ENCODE results near the gene TJAP1.

The TJAP1 gene, protein sequence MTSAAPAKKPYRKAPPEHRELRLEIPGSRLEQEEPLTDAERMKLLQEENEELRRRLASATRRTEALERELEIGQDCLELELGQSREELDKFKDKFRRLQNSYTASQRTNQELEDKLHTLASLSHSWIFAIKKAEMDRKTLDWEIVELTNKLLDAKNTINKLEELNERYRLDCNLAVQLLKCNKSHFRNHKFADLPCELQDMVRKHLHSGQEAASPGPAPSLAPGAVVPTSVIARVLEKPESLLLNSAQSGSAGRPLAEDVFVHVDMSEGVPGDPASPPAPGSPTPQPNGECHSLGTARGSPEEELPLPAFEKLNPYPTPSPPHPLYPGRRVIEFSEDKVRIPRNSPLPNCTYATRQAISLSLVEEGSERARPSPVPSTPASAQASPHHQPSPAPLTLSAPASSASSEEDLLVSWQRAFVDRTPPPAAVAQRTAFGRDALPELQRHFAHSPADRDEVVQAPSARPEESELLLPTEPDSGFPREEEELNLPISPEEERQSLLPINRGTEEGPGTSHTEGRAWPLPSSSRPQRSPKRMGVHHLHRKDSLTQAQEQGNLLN

DNA sequence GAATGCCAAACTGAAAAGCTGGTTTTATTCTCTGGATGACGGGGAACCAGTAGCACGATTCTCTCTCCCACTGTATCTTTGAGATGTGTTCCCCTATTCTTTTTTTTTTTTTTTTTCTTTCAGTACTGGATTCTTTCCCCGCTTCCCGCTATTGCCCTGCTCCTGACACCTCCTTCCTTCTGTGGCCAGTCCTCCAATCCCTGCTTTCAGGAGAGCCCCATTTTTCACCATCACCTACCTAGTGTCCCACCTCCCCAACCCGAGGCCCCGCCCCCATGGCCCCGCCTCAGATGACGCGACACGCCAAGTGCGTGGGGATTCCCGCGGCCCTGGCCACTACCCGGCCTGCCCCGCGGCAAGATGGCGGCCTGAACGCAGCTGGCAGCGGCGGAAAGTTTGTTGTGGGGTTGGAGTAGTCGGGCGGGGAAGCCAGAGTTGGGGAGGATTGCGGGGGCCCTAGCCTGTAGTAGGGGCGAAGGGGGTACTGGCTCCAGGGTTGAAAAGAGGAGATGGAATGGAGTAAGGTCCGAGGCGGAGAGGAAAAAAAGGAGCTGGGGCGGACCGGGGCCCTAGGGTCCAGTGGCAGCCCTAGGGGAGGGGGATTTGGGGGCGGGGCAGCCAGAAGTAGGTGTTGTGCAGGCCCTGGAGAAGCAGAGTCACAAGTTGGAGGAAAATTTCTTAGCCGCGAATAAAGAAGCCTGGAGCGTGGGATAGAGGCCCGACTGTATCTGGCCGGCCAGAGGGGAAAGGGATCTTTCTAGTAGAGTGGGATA is at the start of gene TJAP1:
TSS of gene TJAP1 (plus strand) at position 336 of the 773 bp plus-strand sequence. CDS start 21,432 bp downstream, outside the sequence.
- peak; percentile 92 for DNase-seq

- DNase-seq: peak; percentile 67
Measured at GRCh38 chr6:43428112-43428570, 49.2 kb upstream of the TJAP1 start.

DNA sequence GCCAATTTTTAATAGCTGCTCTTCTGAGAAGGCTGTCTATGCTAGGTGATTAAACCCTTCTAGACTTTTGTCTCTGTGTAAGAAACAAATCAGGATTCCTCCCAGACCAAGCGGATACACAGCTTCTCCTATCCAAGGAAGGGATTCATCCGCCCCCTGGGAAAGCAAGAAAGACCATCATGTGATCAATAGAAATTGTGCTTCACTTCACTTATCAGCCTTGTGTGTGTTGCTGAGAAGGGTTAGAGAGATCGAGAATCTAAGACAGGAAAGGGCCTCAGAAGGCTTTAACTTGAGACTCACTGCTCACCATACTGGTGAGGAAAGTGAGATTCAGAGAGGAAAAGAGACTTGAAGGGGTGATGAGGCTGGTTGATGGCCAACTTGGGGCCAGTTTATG is 48.5 kb upstream of the TJAP1 start:
- no peak for DNase-seq

- no peak for DNase-seq
Measured at GRCh38 chr6:43432009-43432945, 45.1 kb upstream of the TJAP1 start.

- DNase-seq: no peak
Measured at GRCh38 chr6:43433148-43433547, 44.2 kb upstream of the TJAP1 start.

- no peak for DNase-seq
Measured at GRCh38 chr6:43434001-43434840, 43.1 kb upstream of the TJAP1 start.

DNA sequence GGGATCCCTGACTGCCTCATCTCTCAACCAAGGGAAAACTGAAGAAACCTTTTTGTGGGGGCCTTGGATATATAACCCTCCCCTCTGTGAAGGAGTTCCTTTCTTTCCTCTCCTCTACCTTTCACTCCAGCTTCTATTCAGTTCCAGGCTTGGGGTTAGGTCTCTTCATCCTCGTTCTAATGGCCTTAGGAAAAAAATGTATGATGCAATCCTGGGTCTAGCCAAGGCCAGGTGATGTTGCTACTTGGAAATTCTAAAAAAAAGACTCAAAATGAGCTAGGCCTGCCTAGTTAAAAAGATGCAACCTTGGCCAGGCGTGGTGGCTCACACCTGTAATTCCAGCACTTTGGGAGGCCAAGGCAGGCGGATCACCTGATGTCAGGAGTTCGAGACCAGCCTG is 42.4 kb upstream of the TJAP1 start:
- DNase-seq: no peak

DNA sequence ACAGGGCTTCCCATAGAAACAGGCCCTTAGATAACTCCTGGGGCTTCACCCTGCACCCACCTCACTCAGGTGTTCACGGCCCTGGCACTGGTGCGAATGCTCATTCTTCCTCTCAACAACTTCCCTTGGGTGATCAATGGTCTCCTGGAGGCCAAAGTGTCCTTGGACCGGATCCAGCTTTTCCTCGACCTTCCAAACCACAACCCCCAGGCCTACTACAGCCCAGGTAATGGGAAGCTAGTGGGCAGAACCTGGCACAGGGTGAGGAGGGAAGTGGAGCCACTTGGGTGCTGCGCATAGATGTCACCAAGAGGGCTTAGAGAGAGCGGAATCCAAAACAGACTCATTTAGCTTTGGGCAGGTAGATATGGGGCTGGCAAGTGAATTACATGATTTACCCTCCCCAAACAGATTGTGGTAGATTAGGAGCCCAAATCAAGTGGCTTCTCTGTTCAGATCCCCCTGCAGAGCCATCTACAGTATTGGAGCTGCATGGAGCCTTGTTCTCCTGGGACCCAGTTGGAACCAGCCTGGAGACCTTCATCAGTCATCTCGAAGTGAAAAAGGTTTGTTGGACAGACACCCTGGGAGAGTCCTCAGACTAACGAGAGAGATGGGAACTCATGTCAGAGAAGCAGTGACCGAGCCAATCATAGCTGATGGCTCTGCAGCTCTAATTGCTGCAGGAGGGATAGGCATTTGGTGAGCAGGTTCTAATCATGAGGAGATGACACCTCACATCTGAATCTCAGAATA is 41.5 kb upstream of the TJAP1 start:
- no peak for DNase-seq

GRCh38 chr6:43436577-43437282 is 40.6 kb upstream of the TJAP1 start:
- DNase-seq: no peak

- no peak for DNase-seq
Measured at GRCh38 chr6:43437700-43438099, 39.7 kb upstream of the TJAP1 start.

DNA sequence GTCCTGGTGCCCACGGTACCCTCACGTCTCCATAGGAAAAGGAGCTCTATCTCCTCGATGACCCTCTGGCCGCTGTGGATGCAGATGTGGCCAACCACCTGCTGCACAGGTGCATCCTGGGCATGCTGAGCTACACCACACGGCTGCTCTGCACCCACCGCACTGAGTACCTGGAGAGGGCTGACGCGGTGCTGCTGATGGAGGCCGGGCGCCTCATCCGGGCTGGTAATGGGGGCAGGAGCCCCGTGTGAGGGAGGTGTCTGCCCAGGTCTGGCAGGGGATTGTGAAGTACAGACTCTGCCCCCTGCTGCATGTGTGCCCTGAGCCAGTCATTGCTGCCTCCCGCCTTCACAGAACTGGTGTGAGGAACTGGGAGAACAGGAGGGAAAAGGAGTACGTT is 34.4 kb upstream of the TJAP1 start:
- DNase-seq: no peak

- no peak for DNase-seq
Measured at GRCh38 chr6:43444036-43444435, 33.3 kb upstream of the TJAP1 start.

DNA sequence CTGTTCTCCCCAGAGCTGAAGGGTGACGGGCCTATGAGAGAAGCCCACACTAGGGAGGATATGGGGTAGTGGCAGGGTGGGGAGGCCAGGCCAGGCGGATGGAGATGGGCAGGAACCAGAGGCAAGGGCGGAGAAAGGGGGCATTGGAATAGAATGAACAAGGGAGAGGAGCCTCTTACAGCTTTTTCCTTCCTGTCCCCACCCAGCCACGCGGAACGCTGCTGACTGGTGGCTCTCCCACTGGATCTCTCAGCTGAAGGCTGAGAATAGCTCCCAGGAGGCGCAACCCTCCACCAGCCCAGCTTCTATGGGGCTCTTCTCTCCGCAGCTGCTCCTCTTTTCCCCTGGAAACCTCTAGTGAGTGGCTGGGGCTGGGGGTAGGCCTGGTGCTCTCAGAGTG is 32.8 kb upstream of the TJAP1 start:
- DNase-seq: no peak

GRCh38 chr6:43445576-43445975 is 31.8 kb upstream of the TJAP1 start:
- DNase-seq: no peak

DNA sequence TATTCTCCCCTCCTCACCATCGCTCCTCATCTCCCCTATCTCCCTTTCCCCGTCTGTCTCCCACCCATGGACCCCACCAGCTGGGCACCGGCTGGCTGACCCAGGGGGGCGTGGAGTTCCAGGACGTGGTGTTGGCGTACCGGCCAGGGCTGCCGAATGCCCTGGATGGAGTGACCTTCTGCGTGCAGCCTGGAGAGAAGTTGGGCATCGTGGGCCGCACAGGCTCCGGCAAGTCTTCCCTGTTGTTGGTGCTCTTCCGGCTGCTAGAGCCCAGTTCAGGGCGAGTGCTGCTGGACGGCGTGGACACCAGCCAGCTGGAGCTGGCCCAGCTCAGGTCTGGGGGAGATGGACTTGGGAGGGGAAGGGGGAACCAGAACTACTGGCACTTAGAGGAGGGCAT is 29.8 kb upstream of the TJAP1 start:
- DNase-seq: no peak

DNA sequence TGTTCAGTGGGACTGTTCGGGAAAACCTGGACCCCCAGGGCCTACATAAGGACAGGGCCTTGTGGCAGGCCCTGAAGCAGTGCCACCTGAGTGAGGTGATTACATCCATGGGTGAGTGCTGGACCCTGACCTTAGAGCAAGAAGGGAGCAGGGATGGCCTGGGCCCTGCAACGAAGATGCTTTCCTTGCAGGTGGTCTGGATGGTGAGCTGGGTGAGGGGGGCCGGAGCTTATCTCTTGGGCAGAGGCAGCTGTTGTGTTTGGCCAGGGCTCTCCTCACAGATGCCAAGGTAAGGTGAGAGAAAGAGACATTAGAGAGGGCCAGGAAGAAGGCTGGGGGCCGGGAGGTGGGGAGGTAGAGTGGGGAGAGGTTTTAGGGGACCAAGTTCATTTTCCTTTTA is 28.5 kb upstream of the TJAP1 start:
- no peak for DNase-seq

DNA sequence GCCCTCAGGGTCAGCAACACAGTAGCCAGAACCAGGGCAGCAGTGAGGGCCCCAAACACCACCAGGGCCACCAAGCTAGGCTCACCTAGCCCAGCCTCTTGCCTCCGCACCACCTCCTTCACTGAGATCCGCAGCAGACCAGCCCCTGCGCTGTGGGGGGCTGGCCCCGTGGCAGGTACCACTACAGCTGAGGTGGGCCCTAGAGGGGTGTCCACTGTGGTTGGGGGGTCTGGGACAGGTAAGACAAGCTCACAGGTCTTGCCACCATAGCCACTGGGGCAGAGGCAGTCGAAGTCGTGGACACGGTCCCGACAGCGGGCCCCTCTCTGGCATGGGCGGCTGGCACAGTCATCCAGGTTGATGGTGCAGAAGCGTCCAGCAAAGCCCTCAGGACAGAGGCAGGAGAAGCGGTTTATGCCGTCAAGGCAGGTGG is 26.7 kb upstream of the TJAP1 start:
- no peak for DNase-seq

GRCh38 chr6:43451348-43451747 is 26.0 kb upstream of the TJAP1 start:
- no peak for DNase-seq

GRCh38 chr6:43451939-43452338 is 25.4 kb upstream of the TJAP1 start:
- no peak for DNase-seq

GRCh38 chr6:43452896-43453295 is 24.5 kb upstream of the TJAP1 start:
- DNase-seq: no peak
